Adrenal gland (tissue), 5 donors: ENCODE data around the gene RHOT1.
"Not testable (repeated sequence)": the region's sequence is repeated elsewhere in the genome, so short reads cannot be mapped to it uniquely, and the experiment has no call there.

Experiments used
- CTCF ChIP-seq, 6 experiments: fragments of 450-650 bp in 4 of 6; fragments of 200-600 bp in 2 of 6; sonication (generic) in 1 of 6; IDR thresholded peaks; 1 replicate in 5 of 6; 2 replicates in 1 of 6; pipeline versions ENCODE4 v1.5.1 to v1.8.0; 2016 to 2021; ENCODE audit warnings: antibody characterized with exemption in 6 of 6, mild to moderate bottlenecking in 2 of 6, moderate library complexity in 1 of 6
- POLR2A ChIP-seq, 2 donors: fragments of 450-650 bp; IDR thresholded peaks; one replicate each; pipeline ENCODE4 v1.6.1; 2017; ENCODE audit warnings: antibody characterized with exemption in 2 of 2, mild to moderate bottlenecking in 2 of 2, moderate library complexity in 1 of 2
- donor health status: DM: no; HTN: no; CAD: no.

DNA sequence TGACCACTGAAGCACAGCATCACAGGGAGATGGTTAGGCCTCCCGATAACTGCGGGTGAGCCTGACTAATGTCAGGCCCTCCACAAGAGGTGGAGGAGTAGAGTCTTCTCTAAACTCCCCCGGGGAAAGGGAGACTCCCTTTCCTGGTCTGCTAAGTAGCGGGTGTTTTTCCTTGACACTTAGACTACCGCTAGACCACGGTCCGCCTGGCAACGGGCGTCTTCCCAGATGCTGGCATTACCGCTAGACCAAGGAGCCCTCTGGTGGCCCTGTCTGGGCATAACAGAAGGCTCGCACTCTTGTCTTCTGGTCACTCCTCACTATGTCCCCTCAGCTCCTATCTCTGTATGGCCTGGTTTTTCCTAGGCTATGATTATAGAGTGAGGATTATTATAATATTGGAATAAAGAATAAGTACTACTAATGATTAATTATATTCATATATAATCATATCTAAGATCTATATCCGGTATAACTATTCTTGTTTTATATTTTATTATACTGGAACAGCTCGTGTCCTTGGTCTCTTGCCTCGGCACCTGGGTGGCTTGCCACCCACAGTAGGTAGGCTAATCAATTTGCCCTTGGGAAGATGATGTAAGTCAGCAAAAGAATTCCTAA, 6.7 kb upstream of the RHOT1 start:
- TF ChIP-seq POLR2A (IDR thresholded peaks at IDR 0.05): not testable (repeated sequence)
- peak in 5 of 6 experiments; percentile 48 to 68 (median 51) for TF ChIP-seq CTCF (IDR thresholded peaks at IDR 0.05)
